Bronchial epithelial cell (primary cell): Measurements from ENCODE around the gene POLR2A. TPM values are rescaled to one million over a fixed set of nuclear protein-coding genes. Genes with fewer than 3 reads are reported as not detected.

ENCODE experiments used
- DNase-seq: peaks from one replicate; pipeline ENCODE4 v3.0.0-alpha.2; 2010; ENCODE audit warnings: low read depth
- FAIRE-seq: peaks from 2 replicates; lab custom pipeline; 2011; peaks lifted over from hg19 to GRCh38; lab: Jason Lieb, UNC
- H3K27me3 ChIP-seq: 2 replicates; pipeline ENCODE4 v1.5.1; 2011; ENCODE audit warnings: low read length; ENCODE audit not compliant: control insufficient read depth, insufficient read depth
- H3K36me3 ChIP-seq: 2 replicates; pipeline ENCODE4 v1.5.1; 2011; ENCODE audit warnings: low read length; ENCODE audit not compliant: control insufficient read depth, insufficient read depth
- H3K4me3 ChIP-seq: 2 replicates; pipeline ENCODE4 v1.5.1; 2011; ENCODE audit warnings: mild to moderate bottlenecking, low read depth, low read length, control low read depth
- total RNA-seq: library from RNA; depleted of rRNA; stranded (reverse); fragments of >200 nt; gene quantifications from 2 replicates; pipeline ENCODE4 v1.2.1, GENCODE V29; 2014
- TF ChIP-seq, protein P1 (sequence below): IDR thresholded peaks from 2 replicates; pipeline ENCODE4 v1.5.1; 2011; ENCODE audit warnings: mild to moderate bottlenecking, moderate library complexity, low read length, control low read depth, inconsistent platforms; ENCODE audit not compliant: insufficient read depth, severe bottlenecking

The POLR2A gene
- total RNA-seq, 1 donor from 2014 or later, result 38.4 TPM

GRCh38 chr17:7442142-7442541, 42.0 kb upstream of the POLR2A start:
- Histone ChIP-seq H3K4me3 (no peak overlapping the region), H3K27me3 (no peaks in the 10 kb centered on the region), H3K36me3 (peaks cover 2% of the 10 kb centered on the region)
- FAIRE-seq (no peak), DNase-seq (no peak)
- TF ChIP-seq, protein P1, sequence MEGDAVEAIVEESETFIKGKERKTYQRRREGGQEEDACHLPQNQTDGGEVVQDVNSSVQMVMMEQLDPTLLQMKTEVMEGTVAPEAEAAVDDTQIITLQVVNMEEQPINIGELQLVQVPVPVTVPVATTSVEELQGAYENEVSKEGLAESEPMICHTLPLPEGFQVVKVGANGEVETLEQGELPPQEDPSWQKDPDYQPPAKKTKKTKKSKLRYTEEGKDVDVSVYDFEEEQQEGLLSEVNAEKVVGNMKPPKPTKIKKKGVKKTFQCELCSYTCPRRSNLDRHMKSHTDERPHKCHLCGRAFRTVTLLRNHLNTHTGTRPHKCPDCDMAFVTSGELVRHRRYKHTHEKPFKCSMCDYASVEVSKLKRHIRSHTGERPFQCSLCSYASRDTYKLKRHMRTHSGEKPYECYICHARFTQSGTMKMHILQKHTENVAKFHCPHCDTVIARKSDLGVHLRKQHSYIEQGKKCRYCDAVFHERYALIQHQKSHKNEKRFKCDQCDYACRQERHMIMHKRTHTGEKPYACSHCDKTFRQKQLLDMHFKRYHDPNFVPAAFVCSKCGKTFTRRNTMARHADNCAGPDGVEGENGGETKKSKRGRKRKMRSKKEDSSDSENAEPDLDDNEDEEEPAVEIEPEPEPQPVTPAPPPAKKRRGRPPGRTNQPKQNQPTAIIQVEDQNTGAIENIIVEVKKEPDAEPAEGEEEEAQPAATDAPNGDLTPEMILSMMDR, result no peak

DNA sequence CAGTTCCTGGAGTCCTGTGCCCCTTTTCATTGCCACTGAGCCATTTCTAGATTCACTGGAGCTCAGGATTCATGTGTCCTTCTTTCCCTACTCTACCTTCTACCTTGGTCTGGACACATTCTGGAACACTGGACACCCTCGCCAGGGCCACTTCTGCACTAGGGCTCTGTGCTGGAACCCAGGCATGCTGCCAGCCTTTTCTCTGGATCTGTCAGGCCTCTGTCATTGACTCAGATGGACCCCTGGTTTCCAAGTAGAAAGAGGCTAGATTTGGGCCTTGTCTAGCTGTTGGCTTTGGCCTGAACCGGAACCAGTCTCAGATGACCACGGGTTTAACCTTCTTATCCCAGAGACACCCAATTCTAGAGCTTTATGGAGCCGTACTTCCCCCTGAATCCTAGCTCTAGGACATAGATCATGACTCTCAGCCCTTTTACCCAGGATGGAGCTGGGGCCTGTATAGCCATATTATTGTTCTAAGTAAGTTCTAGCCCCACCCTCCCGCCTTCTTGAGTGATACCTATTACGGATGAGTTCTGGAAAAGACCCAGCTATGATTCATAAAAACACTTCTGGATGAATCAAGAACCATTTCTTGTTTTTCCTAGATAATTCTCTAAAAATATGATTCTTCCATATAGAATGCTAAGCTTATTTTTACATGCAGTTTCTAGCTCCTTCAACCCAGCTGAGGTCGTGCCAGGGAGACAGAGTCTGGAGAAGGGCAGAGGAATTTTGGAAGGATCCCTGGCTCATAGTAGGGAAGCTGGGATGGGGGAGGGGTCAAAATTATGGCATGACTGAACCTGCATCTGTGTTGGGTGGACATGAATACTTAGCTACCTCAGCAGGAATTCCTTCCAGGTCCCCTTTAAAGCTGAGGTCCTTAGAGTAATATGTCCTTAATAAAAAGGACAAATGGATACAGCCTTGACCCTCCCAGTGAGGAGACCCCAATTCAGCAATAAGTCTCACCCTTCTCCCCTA, 40.4 kb upstream of the POLR2A start:
- H3K27me3 ChIP-seq, result no peaks in the 10 kb centered on the region
- H3K4me3 ChIP-seq, result no peak overlapping the region
- TF ChIP-seq, protein P1, result no peak
- DNase-seq (peak; percentile 95), FAIRE-seq (peak; percentile 80)
- H3K36me3 ChIP-seq, result peaks cover 2% of the 10 kb centered on the region

DNA sequence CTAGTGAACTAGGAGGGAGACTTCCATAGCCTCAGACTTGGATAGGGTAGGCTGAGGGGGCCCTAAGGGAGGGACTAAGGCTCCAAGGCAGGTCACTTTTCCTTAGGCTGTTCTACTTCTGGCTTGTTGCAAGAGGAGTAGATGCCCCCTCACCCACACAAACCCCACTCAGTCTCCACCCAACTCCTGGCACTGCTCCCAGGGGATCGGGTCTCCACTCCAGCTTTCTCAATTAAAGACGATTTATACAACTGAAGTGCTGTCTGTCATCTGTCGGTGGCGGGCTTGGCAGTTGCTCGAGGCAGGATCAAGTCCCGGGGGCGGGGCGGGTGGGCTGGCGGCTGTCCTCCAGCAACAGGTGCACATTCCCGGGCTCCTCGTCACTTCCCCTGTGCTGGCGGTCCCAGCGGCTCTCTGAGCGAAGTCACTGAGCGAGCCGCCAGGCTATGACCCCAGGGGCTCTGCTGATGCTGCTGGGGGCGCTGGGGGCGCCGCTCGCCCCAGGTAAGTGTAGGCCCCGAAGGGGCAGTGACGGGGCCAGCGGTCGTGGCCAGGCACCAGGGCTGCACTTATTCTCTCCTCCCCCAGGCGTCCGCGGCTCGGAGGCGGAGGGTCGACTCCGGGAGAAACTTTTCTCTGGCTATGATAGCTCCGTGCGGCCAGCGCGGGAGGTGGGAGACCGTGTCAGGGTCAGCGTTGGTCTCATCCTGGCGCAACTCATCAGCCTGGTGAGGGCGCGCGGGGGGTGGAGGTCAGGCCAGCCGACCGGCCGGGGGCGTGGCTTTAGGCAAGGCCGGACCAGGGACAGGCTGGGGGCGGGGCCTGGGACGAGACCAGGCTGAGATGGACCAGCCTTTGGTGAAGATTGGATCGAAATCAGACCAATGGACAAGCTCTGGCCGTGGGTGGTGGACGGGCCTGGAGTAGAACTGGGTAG, 39.2 kb upstream of the POLR2A start, which contains the start of gene CHRNB1:
TSS of gene CHRNB1 (plus strand) at position 380 of the 937 bp plus-strand sequence. CDS start at position 447, 67 bp downstream.
- FAIRE-seq (no peak), DNase-seq (peak; percentile 26)
- TF ChIP-seq, protein P1, result no peak
- Histone ChIP-seq H3K27me3 (no peaks in the 10 kb centered on the region), H3K4me3 (peak within 1 kb of the TSS; percentile 36), H3K36me3 (peaks cover 2% of the 10 kb centered on the region)

DNA sequence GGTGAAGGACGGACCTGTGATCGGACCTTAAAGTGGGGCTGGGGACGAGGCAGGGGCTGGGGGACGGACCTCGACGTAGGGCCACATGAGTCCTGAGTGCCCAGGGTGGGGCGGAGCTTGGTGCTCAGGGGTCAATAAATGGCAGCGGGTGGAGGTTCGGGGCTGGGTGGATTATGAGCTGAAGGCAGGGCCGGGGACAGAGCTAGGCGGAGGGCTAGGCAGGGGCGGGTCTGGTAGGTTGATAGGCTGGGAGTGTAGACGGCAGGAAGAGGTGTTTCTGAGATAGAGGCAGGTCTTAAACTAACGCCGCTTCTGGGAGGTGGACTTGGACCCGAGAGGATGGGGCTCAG, 38.6 kb upstream of the POLR2A start:
- Histone ChIP-seq H3K4me3 (peak overlapping the region; percentile 36), H3K27me3 (no peaks in the 10 kb centered on the region), H3K36me3 (peaks cover 2% of the 10 kb centered on the region)
- TF ChIP-seq, protein P1, result no peak
- FAIRE-seq (no peak), DNase-seq (peak; percentile 37)

- FAIRE-seq (no peak), DNase-seq (no peak)
- H3K4me3 ChIP-seq, result no peak overlapping the region
- H3K36me3 ChIP-seq, result peaks cover 1% of the 10 kb centered on the region
- no peaks in the 10 kb centered on the region for H3K27me3 ChIP-seq
- TF ChIP-seq, protein P1, result no peak
Measured at GRCh38 chr17:7448461-7448860, 35.7 kb upstream of the POLR2A start.
